Measurements from ENCODE around the gene FAM124A. TPM values are rescaled to one million over a fixed set of nuclear protein-coding genes. Genes with fewer than 3 reads are reported as not detected.

Gene FAM124A
- total RNA-seq, 4 donors from 2014 or later: 0.35 to 3.2 (median 1.5) TPM

- TF ChIP-seq POLR2A (IDR thresholded peaks at IDR 0.05): no peak
- no peak for TF ChIP-seq CTCF (IDR thresholded peaks at IDR 0.05)
- Histone ChIP-seq H3K4me1 (no peaks in the 10 kb centered on the region), H3K36me3 (no peaks in the 10 kb centered on the region), H3K27me3 (no peaks in the 10 kb centered on the region), H3K27ac (no peak overlapping the region), H3K4me3 (no peak overlapping the region), H3K9me3 (no peaks in the 10 kb centered on the region)
- no peak for DNase-seq
These were observed 89.8 kb downstream of the FAM124A start for GRCh38 chr13:51311957-51312520.

- no peaks in the 10 kb centered on the region for H3K4me1 ChIP-seq
- no peak for TF ChIP-seq POLR2A (IDR thresholded peaks at IDR 0.05)
- no peak for TF ChIP-seq CTCF (IDR thresholded peaks at IDR 0.05)
- H3K9me3 ChIP-seq: no peaks in the 10 kb centered on the region
- H3K27me3 ChIP-seq: no peaks in the 10 kb centered on the region
- no peak overlapping the region for H3K27ac ChIP-seq
- H3K4me3 ChIP-seq: no peak overlapping the region
- no peaks in the 10 kb centered on the region for H3K36me3 ChIP-seq
- no peak for DNase-seq
These were observed 91.4 kb downstream of the FAM124A start for GRCh38 chr13:51313619-51314018.

- Histone ChIP-seq H3K27ac (no peak overlapping the region), H3K4me3 (no peak overlapping the region), H3K36me3 (no peaks in the 10 kb centered on the region), H3K4me1 (no peaks in the 10 kb centered on the region), H3K9me3 (no peaks in the 10 kb centered on the region), H3K27me3 (no peaks in the 10 kb centered on the region)
- DNase-seq: no peak
- no peak for TF ChIP-seq POLR2A (IDR thresholded peaks at IDR 0.05)
- TF ChIP-seq CTCF (IDR thresholded peaks at IDR 0.05): no peak
These were observed 95.1 kb downstream of the FAM124A start for GRCh38 chr13:51317262-51317661.

GRCh38 chr13:51318015-51318414 is 95.8 kb downstream of the FAM124A start:
- Histone ChIP-seq H3K9me3 (no peaks in the 10 kb centered on the region), H3K27ac (no peak overlapping the region), H3K4me3 (no peak overlapping the region), H3K4me1 (no peaks in the 10 kb centered on the region), H3K27me3 (no peaks in the 10 kb centered on the region), H3K36me3 (no peaks in the 10 kb centered on the region)
- TF ChIP-seq CTCF (IDR thresholded peaks at IDR 0.05): no peak
- TF ChIP-seq POLR2A (IDR thresholded peaks at IDR 0.05): no peak
- DNase-seq: no peak

- no peak for DNase-seq
- H3K9me3 ChIP-seq: no peaks in the 10 kb centered on the region
- H3K27me3 ChIP-seq: no peaks in the 10 kb centered on the region
- no peaks in the 10 kb centered on the region for H3K36me3 ChIP-seq
- no peak overlapping the region for H3K4me3 ChIP-seq
- no peaks in the 10 kb centered on the region for H3K4me1 ChIP-seq
- TF ChIP-seq CTCF (IDR thresholded peaks at IDR 0.05) (no peak), POLR2A (IDR thresholded peaks at IDR 0.05) (no peak)
- H3K27ac ChIP-seq: no peak overlapping the region
These were observed 96.7 kb downstream of the FAM124A start for GRCh38 chr13:51318876-51319275.

- H3K27me3 ChIP-seq: no peaks in the 10 kb centered on the region
- no peaks in the 10 kb centered on the region for H3K4me1 ChIP-seq
- no peak for DNase-seq
- no peaks in the 10 kb centered on the region for H3K36me3 ChIP-seq
- H3K27ac ChIP-seq: no peak overlapping the region
- H3K4me3 ChIP-seq: no peak overlapping the region
- H3K9me3 ChIP-seq: no peaks in the 10 kb centered on the region
- TF ChIP-seq POLR2A (IDR thresholded peaks at IDR 0.05) (no peak), CTCF (IDR thresholded peaks at IDR 0.05) (no peak)
These were observed 99.6 kb downstream of the FAM124A start for GRCh38 chr13:51321836-51322235.
